ENCODE results near the gene CDC42SE1. TPM values are rescaled to one million over a fixed set of nuclear protein-coding genes. Genes with fewer than 3 reads are reported as not detected.

Gene CDC42SE1
- total RNA-seq, 1 experiment from 2014 or later: 62.8 TPM

DNA sequence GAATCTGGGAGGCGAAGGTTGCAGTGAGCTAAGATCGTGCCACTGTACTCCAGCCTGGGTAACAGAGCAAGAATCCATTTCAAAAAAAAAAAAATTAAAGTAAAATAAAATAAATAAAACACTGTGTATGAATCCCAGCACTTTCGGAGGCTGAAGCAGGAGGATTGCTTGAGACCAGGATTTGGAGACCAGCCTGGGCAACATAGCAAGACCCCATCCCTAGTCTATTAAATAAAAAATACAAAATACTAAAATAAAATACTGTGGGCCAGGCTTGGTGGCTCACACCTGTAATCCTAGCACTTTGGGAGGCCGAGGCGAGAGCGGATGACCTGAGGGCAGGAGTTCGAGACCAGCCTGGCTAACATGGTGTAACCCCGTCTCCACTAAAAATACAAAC is 27.3 kb downstream of the CDC42SE1 start:
- DNase-seq: no peak
- Histone ChIP-seq H3K4me2 (no peak overlapping the region), H4K20me1 (ENCODE audit: insufficient read depth) (no peaks in the 10 kb centered on the region), H3K9me3 (ENCODE audit: insufficient read depth, low read depth) (no peaks in the 10 kb centered on the region), H3K79me2 (ENCODE audit: low read depth) (no peaks in the 10 kb centered on the region), H3K36me3 (ENCODE audit: low read depth) (peaks cover 6% of the 10 kb centered on the region; the same call in 1 of the 2 replicates), H3K4me1 (replicated peaks; ENCODE audit: insufficient read depth) (peaks cover 11% of the 10 kb centered on the region), H3K27me3 (ENCODE audit: insufficient read depth, low read depth) (no peaks in the 10 kb centered on the region), H3K4me3 (no peak overlapping the region), H2AFZ (no peak overlapping the region), H3K9me2 (ENCODE audit: insufficient read depth) (no peaks in the 10 kb centered on the region), H3F3A (ENCODE audit: insufficient read depth, low read depth) (no peaks in the 10 kb centered on the region), H3K27ac (no peak overlapping the region)
- ChIA-PET CTCF (no interaction called here), POLR2A (ENCODE audit: unreplicated experiment) (interaction anchor here (0.6 kb wide), 1 partner anchor 12 kb away, joined by 7 read pairs; no protein-coding TSS in a partner anchor)
- no peak for TF ChIP-seq EZH2 (IDR thresholded peaks at IDR 0.05; ENCODE audit: low read depth)
- TF ChIP-seq, protein P1, sequence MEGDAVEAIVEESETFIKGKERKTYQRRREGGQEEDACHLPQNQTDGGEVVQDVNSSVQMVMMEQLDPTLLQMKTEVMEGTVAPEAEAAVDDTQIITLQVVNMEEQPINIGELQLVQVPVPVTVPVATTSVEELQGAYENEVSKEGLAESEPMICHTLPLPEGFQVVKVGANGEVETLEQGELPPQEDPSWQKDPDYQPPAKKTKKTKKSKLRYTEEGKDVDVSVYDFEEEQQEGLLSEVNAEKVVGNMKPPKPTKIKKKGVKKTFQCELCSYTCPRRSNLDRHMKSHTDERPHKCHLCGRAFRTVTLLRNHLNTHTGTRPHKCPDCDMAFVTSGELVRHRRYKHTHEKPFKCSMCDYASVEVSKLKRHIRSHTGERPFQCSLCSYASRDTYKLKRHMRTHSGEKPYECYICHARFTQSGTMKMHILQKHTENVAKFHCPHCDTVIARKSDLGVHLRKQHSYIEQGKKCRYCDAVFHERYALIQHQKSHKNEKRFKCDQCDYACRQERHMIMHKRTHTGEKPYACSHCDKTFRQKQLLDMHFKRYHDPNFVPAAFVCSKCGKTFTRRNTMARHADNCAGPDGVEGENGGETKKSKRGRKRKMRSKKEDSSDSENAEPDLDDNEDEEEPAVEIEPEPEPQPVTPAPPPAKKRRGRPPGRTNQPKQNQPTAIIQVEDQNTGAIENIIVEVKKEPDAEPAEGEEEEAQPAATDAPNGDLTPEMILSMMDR (conservative IDR thresholded peaks at IDR 0.05): no peak
- no TSS peak for BruUV-seq (replicated peaks)
- intact Hi-C loops (cut with micrococcal nuclease; ENCODE audit: unreplicated experiment): no loop called here

DNA sequence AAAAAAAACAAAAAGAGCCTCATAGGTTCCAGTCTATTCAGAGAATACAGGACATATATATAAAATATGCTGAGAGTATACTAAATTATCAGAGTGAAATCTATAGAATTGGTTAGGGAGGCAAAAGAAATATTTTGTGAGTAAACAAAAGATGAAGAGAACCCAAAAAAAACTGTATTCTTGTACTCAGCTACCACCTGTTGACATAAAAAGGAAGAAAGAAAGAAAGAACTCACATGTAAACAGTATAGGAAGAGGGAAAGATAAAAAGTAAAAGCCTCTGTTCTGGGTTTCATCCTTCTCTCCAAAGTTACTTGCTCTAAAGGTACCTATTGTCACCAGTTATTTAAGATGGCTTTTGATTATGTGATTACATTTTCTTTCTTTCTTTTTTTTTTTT is 33.0 kb downstream of the CDC42SE1 start:
- H3K4me1 ChIP-seq (replicated peaks; ENCODE audit: insufficient read depth): no peaks in the 10 kb centered on the region
- no peaks in the 10 kb centered on the region for H3K9me3 ChIP-seq (ENCODE audit: insufficient read depth, low read depth)
- intact Hi-C loops (cut with micrococcal nuclease; ENCODE audit: unreplicated experiment): no loop called here
- H2AFZ ChIP-seq: no peak overlapping the region
- no peak for DNase-seq
- ChIA-PET POLR2A (ENCODE audit: unreplicated experiment) (no interaction called here), CTCF (no interaction called here)
- peaks cover 6% of the 10 kb centered on the region; the same call in 1 of the 2 replicates for H3K36me3 ChIP-seq (ENCODE audit: low read depth)
- H3K9me2 ChIP-seq (ENCODE audit: insufficient read depth): no peaks in the 10 kb centered on the region
- no peaks in the 10 kb centered on the region for H4K20me1 ChIP-seq (ENCODE audit: insufficient read depth)
- 0 out of 2 replicates have a peak, but pooled peaks cover 4% of the 10 kb centered on the region for H3F3A ChIP-seq (ENCODE audit: insufficient read depth, low read depth)
- BruUV-seq (replicated peaks): no TSS peak
- no peaks in the 10 kb centered on the region for H3K27me3 ChIP-seq (ENCODE audit: insufficient read depth, low read depth)
- H3K79me2 ChIP-seq (ENCODE audit: low read depth): no peaks in the 10 kb centered on the region
- H3K4me2 ChIP-seq: no peak overlapping the region
- no peak overlapping the region for H3K4me3 ChIP-seq
- no peak for TF ChIP-seq EZH2 (IDR thresholded peaks at IDR 0.05; ENCODE audit: low read depth)
- TF ChIP-seq, protein P1 (conservative IDR thresholded peaks at IDR 0.05): no peak
- H3K27ac ChIP-seq: no peak overlapping the region

DNA sequence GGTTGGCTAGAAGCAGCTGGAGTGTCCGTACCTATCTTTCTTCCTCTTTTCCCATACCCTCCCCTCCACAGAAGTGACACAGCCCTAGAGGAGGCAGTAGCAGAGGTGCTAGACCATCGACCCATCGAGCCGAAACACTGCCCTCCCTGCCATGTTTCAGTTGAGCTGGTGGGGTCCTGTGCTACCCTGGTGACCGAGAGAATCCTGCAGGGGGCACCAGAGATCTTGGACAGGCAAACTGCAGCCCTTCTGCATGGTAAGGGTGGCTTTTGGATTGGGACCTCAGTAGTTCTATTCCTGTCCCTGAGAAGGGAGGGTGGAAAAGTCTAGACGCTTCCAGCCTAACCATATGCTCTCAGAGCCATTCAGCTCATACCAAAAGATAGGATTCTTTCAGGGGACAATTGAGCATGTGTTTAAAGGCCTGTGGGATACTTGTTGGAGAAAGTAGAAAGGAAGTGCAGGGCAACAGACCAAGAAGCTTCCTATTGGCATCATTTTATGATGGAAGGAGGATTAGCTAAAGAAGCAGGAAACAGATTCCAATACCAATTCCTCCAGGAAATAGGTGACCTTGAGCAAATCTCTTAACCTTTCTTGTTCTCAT is 34.8 kb downstream of the CDC42SE1 start:
- no peaks in the 10 kb centered on the region for H3K79me2 ChIP-seq (ENCODE audit: low read depth)
- DNase-seq: peak in 1 of 2 experiments; percentile 62

More for the DNA sequence above, 34.8 kb downstream of the CDC42SE1 start:
- Histone ChIP-seq H3K27ac (no peak overlapping the region), H3K27me3 (ENCODE audit: insufficient read depth, low read depth) (no peaks in the 10 kb centered on the region), H4K20me1 (ENCODE audit: insufficient read depth) (no peaks in the 10 kb centered on the region), H3F3A (ENCODE audit: insufficient read depth, low read depth) (0 out of 2 replicates have a peak, but pooled peaks cover 4% of the 10 kb centered on the region), H3K9me2 (ENCODE audit: insufficient read depth) (no peaks in the 10 kb centered on the region), H3K4me3 (no peak overlapping the region), H3K4me2 (no peak overlapping the region), H2AFZ (no peak overlapping the region), H3K36me3 (ENCODE audit: low read depth) (peaks cover 6% of the 10 kb centered on the region; the same call in 1 of the 2 replicates), H3K4me1 (replicated peaks; ENCODE audit: insufficient read depth) (no peaks in the 10 kb centered on the region), H3K9me3 (ENCODE audit: insufficient read depth, low read depth) (no peaks in the 10 kb centered on the region)
- no TSS peak for BruUV-seq (replicated peaks)
- ChIA-PET POLR2A (ENCODE audit: unreplicated experiment) (interaction anchor here (0.5 kb wide), 1 partner anchor 327 kb away, joined by 8 read pairs; the partner anchor contains the start of gene GOLPH3L), CTCF (interaction anchor here (0.5 to 1.3 kb wide), 5 partner anchors 24 to 131 kb away, joined by 3 to 15 read pairs (median 3); no protein-coding TSS in a partner anchor)
- TF ChIP-seq, protein P1 (conservative IDR thresholded peaks at IDR 0.05): peak; percentile 79
- TF ChIP-seq EZH2 (IDR thresholded peaks at IDR 0.05; ENCODE audit: low read depth): no peak
- intact Hi-C loops (cut with micrococcal nuclease; ENCODE audit: unreplicated experiment): loop anchor here (1.0 to 2.0 kb wide), 2 partner anchors 24 to 132 kb away; partner anchors contain the start of gene TNFAIP8L2

Data from PC-9 (cell line).